ENCODE results near the gene CHCHD3. TPM values are rescaled to one million over a fixed set of nuclear protein-coding genes. Genes with fewer than 3 reads are reported as not detected.

CHCHD3 gene
- total RNA-seq, 1 donor from 2014 or later = 50.6 TPM

DNA sequence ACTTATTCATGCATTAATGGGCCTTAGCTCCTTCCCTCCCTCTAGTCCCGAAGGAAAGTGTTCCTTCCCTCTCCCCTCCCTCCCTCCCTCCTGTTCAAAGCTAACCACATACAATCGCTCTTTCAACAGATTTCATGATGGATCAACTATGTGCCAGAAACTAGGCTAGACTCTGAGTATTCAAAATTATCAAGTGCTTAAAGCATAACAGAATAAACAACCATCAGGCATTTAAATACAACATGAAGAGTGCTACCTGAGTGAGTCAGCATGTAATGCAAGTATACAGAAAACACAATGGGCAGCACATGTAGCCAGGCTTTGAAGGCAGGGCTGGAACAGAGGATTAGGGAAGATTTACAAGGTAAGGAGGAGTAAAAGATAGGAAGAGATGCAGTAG is 11.3 kb downstream of the CHCHD3 start:
- intact Hi-C loops (cut with DNase I) = no loop called here
- Histone ChIP-seq H3K27ac (no peak overlapping the region), H3K27me3 (no peaks in the 10 kb centered on the region), H3K9me3 (no peaks in the 10 kb centered on the region), H3K36me3 (peaks cover 0 to 6% of the 10 kb centered on the region in 2 donors), H3K4me3 (no peak overlapping the region), H3K4me1 (peaks cover 8% of the 10 kb centered on the region)
- no peak for DNase-seq (ENCODE audit: extremely low spot score in 2 of 2)
- TF ChIP-seq POLR2AphosphoS5 (IDR thresholded peaks at IDR 0.05; ENCODE audit: insufficient read depth in 1 of 2, low read depth in 1 of 2) (no peak), POLR2A (IDR thresholded peaks at IDR 0.05) (no peak)
- TF ChIP-seq, protein P1, sequence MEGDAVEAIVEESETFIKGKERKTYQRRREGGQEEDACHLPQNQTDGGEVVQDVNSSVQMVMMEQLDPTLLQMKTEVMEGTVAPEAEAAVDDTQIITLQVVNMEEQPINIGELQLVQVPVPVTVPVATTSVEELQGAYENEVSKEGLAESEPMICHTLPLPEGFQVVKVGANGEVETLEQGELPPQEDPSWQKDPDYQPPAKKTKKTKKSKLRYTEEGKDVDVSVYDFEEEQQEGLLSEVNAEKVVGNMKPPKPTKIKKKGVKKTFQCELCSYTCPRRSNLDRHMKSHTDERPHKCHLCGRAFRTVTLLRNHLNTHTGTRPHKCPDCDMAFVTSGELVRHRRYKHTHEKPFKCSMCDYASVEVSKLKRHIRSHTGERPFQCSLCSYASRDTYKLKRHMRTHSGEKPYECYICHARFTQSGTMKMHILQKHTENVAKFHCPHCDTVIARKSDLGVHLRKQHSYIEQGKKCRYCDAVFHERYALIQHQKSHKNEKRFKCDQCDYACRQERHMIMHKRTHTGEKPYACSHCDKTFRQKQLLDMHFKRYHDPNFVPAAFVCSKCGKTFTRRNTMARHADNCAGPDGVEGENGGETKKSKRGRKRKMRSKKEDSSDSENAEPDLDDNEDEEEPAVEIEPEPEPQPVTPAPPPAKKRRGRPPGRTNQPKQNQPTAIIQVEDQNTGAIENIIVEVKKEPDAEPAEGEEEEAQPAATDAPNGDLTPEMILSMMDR (IDR thresholded peaks at IDR 0.05) = no peak

DNA sequence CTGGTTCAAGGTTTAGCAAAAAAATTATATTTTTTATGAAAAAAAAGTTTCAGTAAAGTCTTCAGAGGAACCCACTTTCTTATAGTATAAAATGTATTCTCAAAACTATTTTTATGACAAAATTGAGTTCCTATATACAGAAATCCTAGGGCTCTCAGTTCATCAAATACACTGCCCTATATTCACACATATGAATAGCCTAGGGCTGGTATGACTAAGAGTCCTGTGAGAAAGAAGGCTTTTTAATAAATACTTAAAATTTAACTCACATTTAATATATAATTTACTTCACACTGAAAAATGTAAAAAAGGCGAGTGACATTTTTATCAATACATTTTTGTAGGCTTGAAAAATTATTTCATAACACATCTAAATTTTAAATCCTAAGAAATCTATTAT is 16.6 kb downstream of the CHCHD3 start:
- Histone ChIP-seq H3K36me3 (peaks cover 0 to 6% of the 10 kb centered on the region in 2 donors), H3K9me3 (no peaks in the 10 kb centered on the region), H3K4me1 (peaks cover 2% of the 10 kb centered on the region), H3K27me3 (no peaks in the 10 kb centered on the region), H3K27ac (no peak overlapping the region), H3K4me3 (no peak overlapping the region)
- DNase-seq (ENCODE audit: extremely low spot score in 2 of 2) = no peak
- TF ChIP-seq POLR2A (IDR thresholded peaks at IDR 0.05) (no peak), POLR2AphosphoS5 (IDR thresholded peaks at IDR 0.05; ENCODE audit: insufficient read depth in 1 of 2, low read depth in 1 of 2) (no peak)
- TF ChIP-seq, protein P1 (IDR thresholded peaks at IDR 0.05) = no peak
- intact Hi-C loops (cut with DNase I) = no loop called here

DNA sequence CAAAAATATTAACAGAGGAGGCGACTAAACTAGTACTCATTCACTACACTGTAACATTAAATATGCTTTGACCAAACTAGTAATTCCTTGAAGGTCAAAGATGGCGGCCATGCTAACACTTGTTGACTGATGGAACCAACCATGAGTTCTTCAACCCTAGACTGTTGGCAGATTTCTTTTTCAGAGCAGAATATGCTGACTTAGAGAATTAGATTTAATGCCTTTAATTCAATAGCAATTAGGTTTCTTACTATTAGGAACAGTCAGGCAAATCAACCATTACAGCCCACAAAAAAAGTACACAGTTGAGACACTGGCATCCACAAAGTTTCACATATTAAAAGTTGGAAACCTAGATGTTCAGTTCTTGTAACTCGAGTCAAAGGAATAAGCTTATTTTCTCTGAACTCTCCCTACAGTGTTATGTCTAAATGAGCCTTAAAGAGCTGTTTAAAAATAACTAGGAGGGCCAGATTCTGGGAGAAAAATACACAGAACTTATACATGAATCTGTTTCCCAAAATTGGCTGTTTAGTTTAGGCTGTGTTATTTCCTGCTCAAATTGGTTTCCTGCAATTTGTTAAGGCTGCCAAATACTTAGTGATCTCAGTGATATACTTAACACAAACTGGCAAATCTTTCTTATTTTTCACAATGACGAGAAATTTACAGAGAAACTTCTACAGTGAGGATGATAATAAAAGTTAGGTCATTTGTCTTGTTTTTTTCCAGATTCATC is 17.6 kb downstream of the CHCHD3 start:
- Histone ChIP-seq H3K27ac (no peak overlapping the region), H3K4me3 (no peak overlapping the region), H3K4me1 (no peaks in the 10 kb centered on the region), H3K36me3 (peaks cover 0 to 6% of the 10 kb centered on the region in 2 donors), H3K27me3 (no peaks in the 10 kb centered on the region), H3K9me3 (no peaks in the 10 kb centered on the region)
- TF ChIP-seq POLR2A (IDR thresholded peaks at IDR 0.05) (no peak), POLR2AphosphoS5 (IDR thresholded peaks at IDR 0.05; ENCODE audit: insufficient read depth in 1 of 2, low read depth in 1 of 2) (no peak)
- TF ChIP-seq, protein P1 (IDR thresholded peaks at IDR 0.05) = no peak
- intact Hi-C loops (cut with DNase I) = no loop called here
- DNase-seq (ENCODE audit: extremely low spot score in 2 of 2) = no peak

DNA sequence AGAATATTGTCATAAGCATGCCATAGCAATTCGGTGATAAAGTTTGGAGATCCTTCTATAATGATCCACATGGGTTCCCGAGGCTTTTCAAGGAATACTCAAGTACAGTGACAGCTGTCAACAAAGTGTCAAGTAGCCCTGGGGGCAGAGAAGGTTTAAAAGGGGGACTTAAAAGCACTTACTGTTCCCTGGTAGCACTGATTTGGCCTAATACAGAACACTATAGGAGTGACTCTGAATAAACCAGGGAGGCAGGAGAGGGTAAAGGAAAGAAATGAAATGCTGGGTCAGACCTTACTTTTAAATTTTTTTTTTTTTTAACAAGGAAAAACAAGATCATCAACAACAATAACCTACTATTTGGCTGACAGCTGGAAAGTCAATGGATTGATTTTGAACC is 20.1 kb downstream of the CHCHD3 start:
- H3K4me1 ChIP-seq = no peaks in the 10 kb centered on the region
- TF ChIP-seq, protein P1 (IDR thresholded peaks at IDR 0.05) = no peak
- TF ChIP-seq POLR2A (IDR thresholded peaks at IDR 0.05) (no peak), POLR2AphosphoS5 (IDR thresholded peaks at IDR 0.05; ENCODE audit: insufficient read depth in 1 of 2, low read depth in 1 of 2) (no peak)
- H3K36me3 ChIP-seq = peaks cover 0 to 4% of the 10 kb centered on the region in 2 donors
- no peak overlapping the region for H3K27ac ChIP-seq
- no peaks in the 10 kb centered on the region for H3K9me3 ChIP-seq
- intact Hi-C loops (cut with DNase I) = no loop called here
- DNase-seq (ENCODE audit: extremely low spot score in 2 of 2) = no peak
- H3K27me3 ChIP-seq = no peaks in the 10 kb centered on the region
- H3K4me3 ChIP-seq = no peak overlapping the region

DNA sequence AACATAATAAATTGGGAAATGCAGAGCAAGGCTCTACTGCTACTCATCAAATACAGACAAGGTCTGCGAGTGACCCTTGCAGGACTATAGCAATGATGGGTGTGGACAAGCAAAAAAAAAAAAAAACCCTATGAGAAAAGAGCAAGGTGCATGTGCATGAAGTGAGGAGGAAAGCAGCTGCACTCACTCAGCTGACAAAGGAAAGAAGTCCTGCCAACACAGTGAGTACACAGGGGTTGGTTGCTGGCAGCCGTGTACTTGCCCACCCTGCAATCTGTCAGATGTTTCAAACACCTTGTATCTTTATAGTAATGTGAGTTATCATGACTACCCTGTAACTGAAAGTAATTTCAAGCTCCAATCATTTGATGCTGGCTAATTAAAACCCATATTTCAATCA is 20.5 kb downstream of the CHCHD3 start:
- TF ChIP-seq POLR2A (IDR thresholded peaks at IDR 0.05) (no peak), POLR2AphosphoS5 (IDR thresholded peaks at IDR 0.05; ENCODE audit: insufficient read depth in 1 of 2, low read depth in 1 of 2) (no peak)
- TF ChIP-seq, protein P1 (IDR thresholded peaks at IDR 0.05) = no peak
- H3K9me3 ChIP-seq = no peaks in the 10 kb centered on the region
- H3K27ac ChIP-seq = no peak overlapping the region
- intact Hi-C loops (cut with DNase I) = no loop called here
- no peak for DNase-seq (ENCODE audit: extremely low spot score in 2 of 2)
- H3K36me3 ChIP-seq = no peaks in the 10 kb centered on the region
- H3K27me3 ChIP-seq = no peaks in the 10 kb centered on the region
- no peak overlapping the region for H3K4me3 ChIP-seq
- no peaks in the 10 kb centered on the region for H3K4me1 ChIP-seq

All from vagina (tissue), 2 donors.